AG09319 (cell line): ENCODE results near the gene NARF.
A peak's percentile ranks its signal among the peaks of the same experiment; 100 is the strongest.

Experiments used
- DNase-seq: peaks from one replicate; pipeline ENCODE4 v3.0.0-alpha.2; 2010; ENCODE audit warnings: low read depth; ENCODE audit errors: extremely low read depth
- TF ChIP-seq, protein P1 (sequence below): IDR thresholded peaks from 2 replicates; pipeline ENCODE4 v1.5.1; 2011; ENCODE audit warnings: low read depth, mild to moderate bottlenecking, inconsistent platforms, low read length, moderate library complexity

NARF gene

DNA sequence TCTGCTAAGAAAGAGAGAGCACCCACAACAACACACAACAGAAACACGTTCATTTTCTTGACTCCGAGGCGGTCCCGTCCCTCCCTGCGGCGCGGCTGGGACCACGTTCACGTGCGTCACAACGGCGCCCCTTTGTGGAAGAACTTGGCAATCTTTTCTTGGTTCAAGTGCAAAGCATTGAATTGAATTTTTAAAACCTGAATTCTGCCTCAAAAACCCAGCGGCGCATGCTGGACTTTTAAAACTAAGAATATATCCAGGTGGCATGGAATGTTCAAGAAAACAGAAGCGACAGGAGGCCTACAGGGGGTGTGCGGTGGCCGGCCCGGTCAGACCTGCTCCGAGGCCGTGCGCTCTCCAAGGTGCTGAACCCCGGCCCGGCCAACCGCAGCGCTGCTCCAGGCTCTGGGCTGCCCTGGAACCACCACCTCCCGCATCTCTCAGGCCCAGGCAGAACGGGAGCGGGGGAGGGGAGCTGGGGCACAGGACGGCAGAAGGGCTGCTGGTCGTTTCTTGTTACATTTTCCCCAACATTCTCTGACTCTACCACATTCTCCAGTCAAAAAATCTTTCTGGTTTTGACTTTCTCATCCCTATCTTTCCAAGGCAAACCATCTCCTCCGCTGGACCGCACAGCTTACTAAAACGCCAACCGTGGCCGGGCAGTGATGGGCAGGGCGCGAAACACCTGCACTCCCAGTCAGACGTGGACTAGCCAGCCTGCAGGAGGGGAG is 43.8 kb upstream of the NARF start:
- TF ChIP-seq, protein P1, sequence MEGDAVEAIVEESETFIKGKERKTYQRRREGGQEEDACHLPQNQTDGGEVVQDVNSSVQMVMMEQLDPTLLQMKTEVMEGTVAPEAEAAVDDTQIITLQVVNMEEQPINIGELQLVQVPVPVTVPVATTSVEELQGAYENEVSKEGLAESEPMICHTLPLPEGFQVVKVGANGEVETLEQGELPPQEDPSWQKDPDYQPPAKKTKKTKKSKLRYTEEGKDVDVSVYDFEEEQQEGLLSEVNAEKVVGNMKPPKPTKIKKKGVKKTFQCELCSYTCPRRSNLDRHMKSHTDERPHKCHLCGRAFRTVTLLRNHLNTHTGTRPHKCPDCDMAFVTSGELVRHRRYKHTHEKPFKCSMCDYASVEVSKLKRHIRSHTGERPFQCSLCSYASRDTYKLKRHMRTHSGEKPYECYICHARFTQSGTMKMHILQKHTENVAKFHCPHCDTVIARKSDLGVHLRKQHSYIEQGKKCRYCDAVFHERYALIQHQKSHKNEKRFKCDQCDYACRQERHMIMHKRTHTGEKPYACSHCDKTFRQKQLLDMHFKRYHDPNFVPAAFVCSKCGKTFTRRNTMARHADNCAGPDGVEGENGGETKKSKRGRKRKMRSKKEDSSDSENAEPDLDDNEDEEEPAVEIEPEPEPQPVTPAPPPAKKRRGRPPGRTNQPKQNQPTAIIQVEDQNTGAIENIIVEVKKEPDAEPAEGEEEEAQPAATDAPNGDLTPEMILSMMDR = peak; percentile 72
- peak; percentile 27 for DNase-seq

DNA sequence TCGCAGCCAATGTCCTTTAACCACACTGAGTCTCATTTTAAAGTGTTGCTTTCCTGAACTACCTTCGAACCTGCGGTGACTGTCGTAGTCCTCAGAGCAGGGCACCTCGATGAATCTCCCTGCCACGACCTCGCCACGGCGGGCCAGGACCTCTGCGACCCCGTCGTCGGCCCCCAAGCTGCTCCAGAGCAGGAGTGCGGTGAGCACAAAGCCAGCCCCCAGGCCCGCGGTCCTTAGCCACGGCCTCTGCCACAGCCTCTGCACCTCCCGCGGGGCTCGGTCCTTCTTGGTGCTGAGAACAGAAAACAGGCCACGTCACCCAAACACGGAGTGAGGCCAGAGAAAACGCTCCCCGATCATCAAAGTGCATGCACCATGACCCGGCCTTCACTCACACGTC is 43.2 kb upstream of the NARF start:
- TF ChIP-seq, protein P1 = no peak
- DNase-seq = no peak

DNA sequence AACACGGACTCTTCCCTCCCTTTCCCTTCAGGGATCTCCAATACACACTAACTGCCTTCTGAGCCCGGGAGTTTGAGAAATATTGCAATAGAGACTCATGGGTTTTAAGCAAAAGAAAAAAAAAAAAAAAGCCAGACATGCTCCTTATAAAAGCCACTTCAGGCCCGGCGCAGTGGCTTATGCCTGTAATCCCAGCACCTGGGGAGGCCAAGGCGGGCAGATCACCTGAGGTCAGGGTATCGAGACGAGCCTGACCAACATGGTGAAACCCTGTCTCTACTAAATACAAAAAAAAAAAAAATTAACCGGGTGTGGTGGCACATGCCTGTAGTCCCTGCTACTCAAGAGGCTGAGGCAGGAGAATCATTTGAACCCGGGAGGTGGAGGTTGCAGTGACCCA is 42.8 kb upstream of the NARF start:
- TF ChIP-seq, protein P1 = no peak
- DNase-seq = no peak

DNA sequence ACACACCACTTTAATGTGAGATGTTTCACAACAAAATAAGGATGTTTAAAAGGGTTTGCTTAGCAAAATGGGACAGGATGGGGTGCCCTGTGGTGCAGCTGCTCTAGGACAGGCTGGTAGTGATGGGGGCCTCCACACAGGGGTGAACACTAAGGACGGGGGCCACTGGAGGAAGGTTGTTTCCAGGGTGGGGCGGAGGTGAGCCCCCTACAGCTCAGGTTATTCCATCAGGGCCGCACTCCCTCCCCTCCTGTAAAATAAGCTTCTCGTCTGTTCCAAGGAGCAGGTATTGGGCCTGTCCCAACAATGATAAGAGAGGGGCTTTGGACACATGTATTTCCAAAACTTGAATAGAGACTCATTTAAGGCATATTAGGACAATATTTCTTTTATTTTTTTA is 42.3 kb upstream of the NARF start:
- TF ChIP-seq, protein P1 = no peak

DNA sequence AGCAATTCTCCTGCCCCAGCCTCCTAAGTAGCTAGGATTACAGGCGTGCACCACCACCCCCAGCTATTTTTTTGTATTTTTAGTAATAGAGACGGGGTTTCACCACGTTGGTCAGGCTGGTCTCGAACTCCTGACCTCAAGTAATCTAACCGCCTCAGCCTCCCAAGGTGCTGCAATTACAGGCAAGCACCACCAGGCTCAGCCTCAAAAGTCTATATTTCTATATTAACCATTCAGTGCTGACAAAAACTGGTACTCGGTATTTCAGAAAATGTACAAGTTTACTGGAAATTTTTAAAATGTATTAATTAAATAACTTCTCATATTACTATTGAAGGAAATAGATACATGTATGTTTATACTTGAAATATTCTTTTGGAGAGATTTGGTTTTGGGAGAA is 41.8 kb upstream of the NARF start:
- no peak for DNase-seq
- TF ChIP-seq, protein P1 = no peak; the same call in none of the 2 replicates

More for the DNA sequence above, 42.3 kb upstream of the NARF start:
- DNase-seq = no peak

DNA sequence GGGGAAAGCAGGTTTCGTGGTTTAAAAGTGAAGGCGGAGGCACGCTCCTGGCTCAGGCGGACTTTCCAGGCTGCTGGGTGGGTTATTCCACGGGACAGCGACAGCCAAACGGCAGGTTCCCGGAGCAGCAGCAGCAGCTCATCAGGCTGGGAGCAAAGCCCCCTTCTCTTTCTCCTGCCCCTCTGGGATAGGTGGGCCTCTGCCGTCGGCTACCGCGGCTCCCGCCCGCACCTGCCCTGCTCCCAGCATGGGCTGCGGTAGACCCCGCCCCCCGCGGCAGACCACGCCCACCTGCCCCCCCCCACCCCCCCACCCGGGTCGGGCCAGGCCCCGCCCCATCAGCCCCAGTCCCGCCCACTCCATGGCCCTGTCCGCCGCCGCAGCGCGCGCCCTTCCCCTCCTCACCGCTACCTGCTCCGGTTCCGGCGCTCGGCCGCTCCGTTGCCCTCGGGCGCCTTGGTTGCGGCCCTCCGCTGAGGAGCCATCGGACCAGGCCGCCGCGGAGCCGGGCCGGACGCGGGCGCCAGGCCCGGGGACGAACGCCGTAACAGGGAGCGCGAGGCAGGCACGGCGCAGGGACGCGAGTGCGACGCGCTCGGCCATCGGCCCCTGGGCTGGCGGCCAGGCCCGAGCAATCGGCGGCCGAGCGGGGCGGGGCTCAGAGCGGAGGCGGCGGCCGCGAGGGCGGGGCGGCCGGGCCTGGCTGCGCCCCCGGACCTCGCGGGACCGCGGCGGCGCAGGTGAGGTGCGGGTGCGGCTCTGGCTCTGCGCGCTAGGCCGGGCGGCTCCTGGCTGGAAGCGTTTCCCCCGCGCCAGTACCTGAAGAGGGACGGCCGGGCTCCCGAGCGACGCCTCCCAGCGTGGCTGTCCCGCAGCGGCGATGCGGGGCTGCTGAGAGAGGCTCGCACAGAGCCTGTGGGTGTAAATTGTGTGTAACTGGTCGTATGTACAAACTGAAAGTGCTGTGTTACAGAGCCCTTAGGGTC is 40.2 kb upstream of the NARF start, which contains the start of the genes HEXD and OGFOD3:
HEXD (plus strand) TSS at position 347 of the 986 bp plus-strand sequence. CDS start 1,453 bp downstream, outside the sequence.
OGFOD3 (minus strand) TSS at position 586 of the 986 bp plus-strand sequence; CDS start at position 485, 101 bp downstream.
- TF ChIP-seq, protein P1 = no peak
- DNase-seq = peak; percentile 41
